Tibial nerve (tissue), 4 donors: Measurements from ENCODE around the gene WFDC5. TPM values are rescaled to one million over a fixed set of nuclear protein-coding genes. Genes with fewer than 3 reads are reported as not detected.

ENCODE experiments used
- DNase-seq, 2 donors: peaks; one replicate each; pipeline ENCODE4 v3.0.0-alpha.2; 2019; ENCODE audit warnings: low spot score in 2 of 2
- H3K27ac ChIP-seq, 4 donors: fragments of 200-600 bp; sonication (generic) in 3 of 4; one replicate each; pipeline ENCODE4 v1.5.1; 2017 to 2019; ENCODE audit warnings: mild to moderate bottlenecking in 1 of 4
- H3K27me3 ChIP-seq, 2 donors: fragments of 200-600 bp; sonication (generic) in 1 of 2; one replicate each; pipeline versions ENCODE4 v1.5.1 to v1.6.0; 2017 to 2019
- H3K36me3 ChIP-seq, 3 donors: fragments of 200-600 bp; sonication (generic); one replicate each; pipeline ENCODE4 v1.5.1; 2018 to 2019
- H3K4me1 ChIP-seq, 4 donors: fragments of 200-600 bp; sonication (generic) in 3 of 4; one replicate each; pipeline ENCODE4 v1.5.1; 2017 to 2019
- H3K4me3 ChIP-seq, 4 donors: fragments of 200-600 bp; sonication (generic) in 3 of 4; one replicate each; pipeline ENCODE4 v1.5.1; 2017 to 2019; ENCODE audit warnings: mild to moderate bottlenecking in 1 of 4, moderate library complexity in 1 of 4
- H3K9me3 ChIP-seq, 4 donors: fragments of 200-600 bp; sonication (generic) in 3 of 4; one replicate each; pipeline ENCODE4 v1.5.1; 2017 to 2019
- CTCF ChIP-seq, 5 experiments: fragments of 200-600 bp in 3 of 5; fragments of 450-650 bp in 2 of 5; sonication (generic) in 3 of 5; IDR thresholded peaks; one replicate each; pipeline ENCODE4 v1.5.1; 2016 to 2019; ENCODE audit warnings: antibody characterized with exemption in 5 of 5, mild to moderate bottlenecking in 3 of 5, moderate library complexity in 2 of 5
- EP300 ChIP-seq, 2 donors: sonication (generic); formaldehyde crosslinking; IDR thresholded peaks; one replicate each; pipeline ENCODE4 v1.6.1; 2017; ENCODE audit warnings: antibody characterized with exemption in 2 of 2, mild to moderate bottlenecking in 1 of 2
- POLR2A ChIP-seq, 2 donors: fragments of 450-650 bp; IDR thresholded peaks; one replicate each; pipeline ENCODE4 v1.6.1; 2017; ENCODE audit warnings: antibody characterized with exemption in 2 of 2, mild to moderate bottlenecking in 2 of 2, moderate library complexity in 2 of 2
- WGBS, 2 donors: methylation state at CpG; one replicate each; pipeline ENCODE4 v1.1.5; 2018; 5-methylcytosine and 5-hydroxymethylcytosine counted together
- total RNA-seq, 4 donors: library from RNA; depleted of rRNA; stranded (reverse); fragments of >200 nt; gene quantifications; one replicate each; pipeline ENCODE4 v1.1.0, GENCODE V29; 2016

Gene WFDC5
- total RNA-seq, 4 donors from 2014 or later: not detected

- H3K27ac ChIP-seq: no peak overlapping the region
- WGBS, 2 donors: 91 to 97% methylated on average over 2 of the region's 2 CpGs
Measured at GRCh38 chr20:45094201-45094600, 20.8 kb downstream of the WFDC5 start.

GRCh38 chr20:45092898-45093297 is 22.1 kb downstream of the WFDC5 start:
- no peaks in the 10 kb centered on the region for H3K36me3 ChIP-seq
- no peak for TF ChIP-seq POLR2A (IDR thresholded peaks at IDR 0.05)
- H3K9me3 ChIP-seq: no peaks in the 10 kb centered on the region
- WGBS, 2 donors: 67 to 72% methylated on average over 7 of the region's 7 CpGs
- DNase-seq: no peak
- H3K4me3 ChIP-seq: no peak overlapping the region
- H3K27ac ChIP-seq: peak overlapping the region in 1 of 4 donors; percentile 2
- H3K27me3 ChIP-seq: peaks cover 0 to 21% of the 10 kb centered on the region in 2 donors
- H3K4me1 ChIP-seq: peaks cover 0 to 19% (median 0%) of the 10 kb centered on the region in 4 donors

More at GRCh38 chr20:45094201-45094600, 20.8 kb downstream of the WFDC5 start:
- H3K4me1 ChIP-seq: peaks cover 0 to 26% (median 0%) of the 10 kb centered on the region in 4 donors
- H3K4me3 ChIP-seq: no peak overlapping the region
- H3K9me3 ChIP-seq: no peaks in the 10 kb centered on the region
- H3K36me3 ChIP-seq: no peaks in the 10 kb centered on the region
- peaks cover 0 to 31% of the 10 kb centered on the region in 2 donors for H3K27me3 ChIP-seq
- no peak for DNase-seq
- no peak for TF ChIP-seq CTCF (IDR thresholded peaks at IDR 0.05)
- TF ChIP-seq EP300 (IDR thresholded peaks at IDR 0.05): no peak
- no peak for TF ChIP-seq POLR2A (IDR thresholded peaks at IDR 0.05)

- DNase-seq: no peak
- 86 to 90% methylated on average over 3 of the region's 3 CpGs for WGBS, 2 donors
Measured at GRCh38 chr20:45091366-45091765, 23.6 kb downstream of the WFDC5 start.

GRCh38 chr20:45090481-45090880 is 24.5 kb downstream of the WFDC5 start:
- Histone ChIP-seq H3K4me1 (peaks cover 0 to 3% (median 0%) of the 10 kb centered on the region in 4 donors), H3K27me3 (no peaks in the 10 kb centered on the region), H3K4me3 (no peak overlapping the region), H3K36me3 (peaks cover 0 to 8% (median 0%) of the 10 kb centered on the region in 3 donors), H3K9me3 (no peaks in the 10 kb centered on the region), H3K27ac (no peak overlapping the region)
- no peak for DNase-seq
- 83 to 87% methylated on average over 3 of the region's 3 CpGs for WGBS, 2 donors
- TF ChIP-seq POLR2A (IDR thresholded peaks at IDR 0.05) (no peak), CTCF (IDR thresholded peaks at IDR 0.05) (no peak), EP300 (IDR thresholded peaks at IDR 0.05) (no peak)

More at GRCh38 chr20:45091366-45091765, 23.6 kb downstream of the WFDC5 start:
- Histone ChIP-seq H3K27me3 (peaks cover 0 to 6% of the 10 kb centered on the region in 2 donors), H3K27ac (no peak overlapping the region), H3K36me3 (no peaks in the 10 kb centered on the region), H3K4me3 (no peak overlapping the region), H3K4me1 (peaks cover 0 to 12% (median 0%) of the 10 kb centered on the region in 4 donors), H3K9me3 (no peaks in the 10 kb centered on the region)
- TF ChIP-seq EP300 (IDR thresholded peaks at IDR 0.05): no peak
- TF ChIP-seq POLR2A (IDR thresholded peaks at IDR 0.05): no peak
- TF ChIP-seq CTCF (IDR thresholded peaks at IDR 0.05): no peak

- WGBS, 2 donors: 59 to 60% methylated on average over 7 of the region's 7 CpGs
- peak overlapping the region in 2 of 4 donors; percentile 33 to 58 for H3K27ac ChIP-seq
Measured at GRCh38 chr20:45088247-45088646, 26.7 kb downstream of the WFDC5 start.

More at GRCh38 chr20:45088247-45088646, 26.7 kb downstream of the WFDC5 start:
- Histone ChIP-seq H3K27me3 (no peaks in the 10 kb centered on the region), H3K9me3 (no peaks in the 10 kb centered on the region), H3K36me3 (peaks cover 0 to 11% (median 0%) of the 10 kb centered on the region in 3 donors), H3K4me3 (no peak overlapping the region), H3K4me1 (no peaks in the 10 kb centered on the region)
- DNase-seq: no peak
- TF ChIP-seq CTCF (IDR thresholded peaks at IDR 0.05) (no peak), EP300 (IDR thresholded peaks at IDR 0.05) (no peak), POLR2A (IDR thresholded peaks at IDR 0.05) (no peak)
